H9 (cell line): ENCODE measurements around the gene ZNHIT6. TPM values are rescaled to one million over a fixed set of nuclear protein-coding genes. Genes with fewer than 3 reads are reported as not detected.
A peak's percentile ranks its signal among the peaks of the same experiment; 100 is the strongest.

Experiments used
- DNase-seq: peaks from one replicate; pipeline ENCODE4 v3.0.0-alpha.2; 2017
- H2AFZ ChIP-seq: one replicate; pipeline ENCODE4 v1.6.1; 2013; ENCODE audit warnings: mild to moderate bottlenecking, low read length, control low read depth, moderate library complexity
- H2AK5ac ChIP-seq: 2 replicates; pipeline ENCODE4 v1.6.1; 2013; ENCODE audit warnings: low read length, control low read depth, mixed read lengths; ENCODE audit not compliant: insufficient read length
- H2BK120ac ChIP-seq: one replicate; pipeline ENCODE4 v1.6.1; 2013; ENCODE audit warnings: low read depth, mild to moderate bottlenecking, low read length, control low read depth, inconsistent platforms; ENCODE audit not compliant: poor library complexity, severe bottlenecking
- H2BK12ac ChIP-seq: 2 replicates; pipeline ENCODE4 v1.6.1; 2013; ENCODE audit warnings: low read length, control low read depth, mixed read lengths, low read depth; ENCODE audit not compliant: insufficient read length
- H2BK15ac ChIP-seq: 2 replicates; pipeline ENCODE4 v1.6.1; 2013; ENCODE audit warnings: low read depth, low read length, control low read depth
- H2BK20ac ChIP-seq: one replicate; pipeline ENCODE4 v1.6.1; 2013; ENCODE audit warnings: low read depth, mild to moderate bottlenecking, low read length, control low read depth, inconsistent platforms; ENCODE audit not compliant: poor library complexity, severe bottlenecking
- H2BK5ac ChIP-seq: 2 replicates; pipeline ENCODE4 v1.6.1; 2013; ENCODE audit warnings: low read length, control low read depth, mixed read lengths; ENCODE audit not compliant: insufficient read length
- H3K14ac ChIP-seq: 2 replicates; pipeline ENCODE4 v1.6.1; 2013; ENCODE audit warnings: low read length, control low read depth; ENCODE audit not compliant: insufficient read depth
- H3K18ac ChIP-seq: 2 replicates; pipeline ENCODE4 v1.6.1; 2013; ENCODE audit warnings: low read depth, mild to moderate bottlenecking, mixed read lengths, low read length, control low read depth; ENCODE audit not compliant: insufficient read length
- H3K23ac ChIP-seq: 2 replicates; pipeline ENCODE4 v1.6.1; 2013; ENCODE audit warnings: low read length, control low read depth, mixed read lengths, low read depth; ENCODE audit not compliant: insufficient read length
- H3K23me2 ChIP-seq: 2 replicates; pipeline ENCODE4 v1.6.1; 2013; ENCODE audit warnings: low read depth, mild to moderate bottlenecking, mixed read lengths, low read length, control low read depth; ENCODE audit not compliant: insufficient read length, poor library complexity, severe bottlenecking
- H3K27ac ChIP-seq: 2 replicates; pipeline ENCODE4 v1.5.1; 2013; ENCODE audit warnings: low read length, control low read depth, mixed read lengths, low read depth; ENCODE audit not compliant: insufficient read length
- H3K27me3 ChIP-seq: 2 replicates; pipeline ENCODE4 v1.6.1; 2013; ENCODE audit warnings: low read length, control low read depth, inconsistent platforms; ENCODE audit not compliant: insufficient read depth
- H3K4ac ChIP-seq: 2 replicates; pipeline ENCODE4 v1.6.1; 2013; ENCODE audit warnings: low read depth, mild to moderate bottlenecking, control low read depth, inconsistent platforms, low read length, moderate library complexity
- H3K4me1 ChIP-seq: 2 replicates; pipeline ENCODE4 v1.6.1; 2013; ENCODE audit warnings: low read length, control low read depth, inconsistent platforms; ENCODE audit not compliant: insufficient read depth
- H3K4me2 ChIP-seq: 2 replicates; pipeline ENCODE4 v1.6.1; 2013; ENCODE audit warnings: low read length, control low read depth, mixed read lengths; ENCODE audit not compliant: insufficient read length, insufficient read depth
- H3K56ac ChIP-seq: 2 replicates; pipeline ENCODE4 v1.6.1; 2013; ENCODE audit warnings: low read depth, mild to moderate bottlenecking, mixed read lengths, low read length, control low read depth; ENCODE audit not compliant: insufficient read length
- H3K79me1 ChIP-seq: 2 replicates; pipeline ENCODE4 v1.6.1; 2013; ENCODE audit warnings: low read depth, mild to moderate bottlenecking, moderate library complexity, low read length, control low read depth, inconsistent platforms; ENCODE audit not compliant: insufficient read depth, poor library complexity, severe bottlenecking
- H3K79me2 ChIP-seq: 2 replicates; pipeline ENCODE4 v1.6.1; 2013; ENCODE audit warnings: low read length, control low read depth, inconsistent platforms; ENCODE audit not compliant: insufficient read depth
- H3K9ac ChIP-seq: 2 replicates; pipeline ENCODE4 v1.6.1; 2013; ENCODE audit warnings: low read length, control low read depth, mixed read lengths; ENCODE audit not compliant: insufficient read length; ENCODE audit errors: extremely low read depth
- H3K9me3 ChIP-seq: one replicate; pipeline ENCODE4 v1.6.1; 2013; ENCODE audit warnings: low read depth, low read length, inconsistent platforms; ENCODE audit not compliant: control insufficient read depth
- H3T11ph ChIP-seq: one replicate; pipeline ENCODE4 v1.6.1; 2013; ENCODE audit warnings: mild to moderate bottlenecking, low read length, control low read depth, inconsistent platforms
- H4K20me1 ChIP-seq: one replicate; pipeline ENCODE4 v1.6.1; 2013; ENCODE audit not compliant: control insufficient read depth, insufficient read length, insufficient read depth
- H4K5ac ChIP-seq: 2 replicates; pipeline ENCODE4 v1.6.1; 2013; ENCODE audit warnings: low read depth, mild to moderate bottlenecking, mixed read lengths, low read length, control low read depth; ENCODE audit not compliant: insufficient read length
- H4K8ac ChIP-seq: replicated peaks from 2 replicates; pipeline ENCODE4 v1.6.1; 2013; ENCODE audit warnings: low read length, control low read depth, mixed read lengths, low read depth; ENCODE audit not compliant: insufficient read length
- H4K91ac ChIP-seq: 2 replicates; pipeline ENCODE4 v1.6.1; 2013; ENCODE audit warnings: low read depth, mild to moderate bottlenecking, moderate library complexity, mixed read lengths, low read length, control low read depth; ENCODE audit not compliant: insufficient read length
- H3K27ac Mint-ChIP-seq, 3 experiments: 2 replicates in 2 of 3; 3 replicates in 1 of 3; pipeline ENCODE4 v1.8.0; 2020 to 2021; ENCODE audit warnings: mixed read lengths in 3 of 3, mild to moderate bottlenecking in 1 of 3, moderate library complexity in 1 of 3
- H3K27me3 Mint-ChIP-seq: 2 replicates; pipeline ENCODE4 v1.8.0; 2021; ENCODE audit warnings: low read depth, mild to moderate bottlenecking, moderate library complexity, mixed read lengths
- H3K36me3 Mint-ChIP-seq, 3 experiments: 2 replicates in 2 of 3; 3 replicates in 1 of 3; pipeline ENCODE4 v1.8.0; 2020 to 2021; ENCODE audit warnings: low read depth in 3 of 3, mixed read lengths in 3 of 3; ENCODE audit not compliant: insufficient read depth in 1 of 3
- H3K4me1 Mint-ChIP-seq, 2 experiments: 2 replicates each; pipeline ENCODE4 v1.8.0; 2020; ENCODE audit warnings: mixed read lengths in 2 of 2
- H3K4me3 Mint-ChIP-seq, 2 experiments: 2 replicates in 1 of 2; 3 replicates in 1 of 2; pipeline ENCODE4 v1.8.0; 2020 to 2021; ENCODE audit warnings: mild to moderate bottlenecking in 2 of 2, mixed read lengths in 2 of 2, moderate library complexity in 1 of 2
- H3K9me3 Mint-ChIP-seq, 2 experiments: 2 replicates in 1 of 2; 3 replicates in 1 of 2; pipeline ENCODE4 v1.8.0; 2020; ENCODE audit warnings: mild to moderate bottlenecking in 2 of 2, mixed read lengths in 2 of 2, moderate library complexity in 1 of 2
- CTCF ChIP-seq: fragments of 200-600 bp; sonication (generic); conservative IDR thresholded peaks from 3 replicates; pipeline ENCODE4 v1.8.0; 2021; ENCODE audit warnings: antibody characterized with exemption, mild to moderate bottlenecking
- WGBS: extraction: QIAGEN DNeasy Blood & Tissue Kit; methylation state at CpG from one replicate; pipeline ENCODE4 v1.1.7; 2013; ENCODE audit warnings: missing lambda C conversion rate, low lambda C conversion rate, mixed read lengths; ENCODE audit not compliant: insufficient read length; ENCODE audit errors: extremely low coverage; 5-methylcytosine and 5-hydroxymethylcytosine counted together
- total RNA-seq: library from RNA; stranded (reverse); gene quantifications from 2 replicates; pipeline ENCODE4 v1.2.1, GENCODE V29; 2021

The ZNHIT6 gene
- total RNA-seq, 1 experiment from 2014 or later, result 21.5 TPM

- Histone ChIP-seq H3K4ac (no peak overlapping the region), H2BK12ac (no peak overlapping the region), H3K27me3 (no peaks in the 10 kb centered on the region), H3K9ac (no peak overlapping the region), H4K8ac (no peak overlapping the region), H3K4me2 (peak overlapping the region; percentile 98), H3T11ph (no peak overlapping the region), H3K79me1 (no peaks in the 10 kb centered on the region), H3K18ac (no peak overlapping the region), H3K9me3 (no peaks in the 10 kb centered on the region), H2BK20ac (no peak overlapping the region), H2BK5ac (no peak overlapping the region), H4K91ac (no peak overlapping the region), H2BK15ac (no peak overlapping the region), H3K23me2 (peaks cover 8% of the 10 kb centered on the region), H2AFZ (no peak overlapping the region), H4K20me1 (no peaks in the 10 kb centered on the region), H4K5ac (no peak overlapping the region), H3K23ac (no peak overlapping the region), H3K56ac (no peak overlapping the region), H2BK120ac (no peak overlapping the region), H3K14ac (no peak overlapping the region), H3K27ac (peak overlapping the region; percentile 9), H3K79me2 (peaks cover 15% of the 10 kb centered on the region; the same call in 1 of the 2 replicates), H2AK5ac (no peak overlapping the region), H3K4me1 (peaks cover 2% of the 10 kb centered on the region; the same call in 1 of the 2 replicates)
- Mint-ChIP-seq H3K27ac (no peak overlapping the region), H3K4me1 (peaks cover 2 to 4% of the 10 kb centered on the region in 2 experiments; a peak in 1 of 4 replicates), H3K36me3 (peaks cover 11 to 23% (median 21%) of the 10 kb centered on the region in 3 experiments), H3K9me3 (peaks cover under 1 to 2% of the 10 kb centered on the region in 2 experiments; a peak in 4 of 5 replicates), H3K4me3 (no peak overlapping the region), H3K27me3 (no peaks in the 10 kb centered on the region)
- no CpG with 5 or more reads among the region's 6 CpGs for WGBS
- DNase-seq, result no peak
- TF ChIP-seq CTCF, result no peak
Observed at GRCh38 chr1:85708829-85709227, 595 bp upstream of the ZNHIT6 start.
